ENCODE data around the gene LDLRAD2. TPM values are rescaled to one million over a fixed set of nuclear protein-coding genes. Genes with fewer than 3 reads are reported as not detected.

The LDLRAD2 gene
- total RNA-seq, 1 experiment from 2014 or later = not detected

GRCh38 chr1:21866707-21867043 is 54.6 kb downstream of the LDLRAD2 start:
- ChIA-PET CTCF (no interaction called here), POLR2A (interaction anchor here (0.6 kb wide), 1 partner anchor 93 kb away, joined by 3 read pairs; no protein-coding TSS in a partner anchor)
- H3K36me3 Mint-ChIP-seq (ENCODE audit: insufficient read depth, unreplicated experiment) = peaks cover 53% of the 10 kb centered on the region
- TF ChIP-seq CTCF (IDR thresholded peaks at IDR 0.05; ENCODE audit: unreplicated experiment) = no peak
- intact Hi-C loops (cut with micrococcal nuclease) = loop anchor here (10.0 kb wide), 1 partner anchor 88 kb away; no protein-coding TSS in a partner anchor
- no peaks in the 10 kb centered on the region for H3K27me3 Mint-ChIP-seq (ENCODE audit: insufficient read depth, unreplicated experiment)
- no TSS peak for BruUV-seq (replicated peaks)
- H3K9me3 Mint-ChIP-seq (ENCODE audit: unreplicated experiment) = no peaks in the 10 kb centered on the region
- no peak overlapping the region for H3K4me3 Mint-ChIP-seq (ENCODE audit: unreplicated experiment)
- H3K27ac Mint-ChIP-seq (ENCODE audit: low read depth, unreplicated experiment) = no peak overlapping the region
- H3K4me1 Mint-ChIP-seq (ENCODE audit: insufficient read depth, unreplicated experiment) = peaks cover 16% of the 10 kb centered on the region
- DNase-seq (ENCODE audit: unreplicated experiment) = no peak

- no peak overlapping the region for H3K4me3 Mint-ChIP-seq (ENCODE audit: unreplicated experiment)
- TF ChIP-seq CTCF (IDR thresholded peaks at IDR 0.05; ENCODE audit: unreplicated experiment) = no peak
- intact Hi-C loops (cut with micrococcal nuclease) = loop anchor here (10.0 kb wide), 1 partner anchor 87 kb away; no protein-coding TSS in a partner anchor
- no peak for DNase-seq (ENCODE audit: unreplicated experiment)
- no TSS peak for BruUV-seq (replicated peaks)
- ChIA-PET POLR2A (interaction anchor here (0.7 to 1.1 kb wide), 2 partner anchors 43 to 89 kb away, joined by 3 read pairs; no protein-coding TSS in a partner anchor), CTCF (interaction anchor here (0.6 kb wide), 1 partner anchor 98 kb away, joined by 3 read pairs; no protein-coding TSS in a partner anchor)
- no peaks in the 10 kb centered on the region for H3K27me3 Mint-ChIP-seq (ENCODE audit: insufficient read depth, unreplicated experiment)
- no peaks in the 10 kb centered on the region for H3K9me3 Mint-ChIP-seq (ENCODE audit: unreplicated experiment)
- no peak overlapping the region for H3K27ac Mint-ChIP-seq (ENCODE audit: low read depth, unreplicated experiment)
- peaks cover 24% of the 10 kb centered on the region for H3K4me1 Mint-ChIP-seq (ENCODE audit: insufficient read depth, unreplicated experiment)
- H3K36me3 Mint-ChIP-seq (ENCODE audit: insufficient read depth, unreplicated experiment) = peaks cover 53% of the 10 kb centered on the region
These were observed 55.5 kb downstream of the LDLRAD2 start for GRCh38 chr1:21867451-21867996.

- TF ChIP-seq CTCF (IDR thresholded peaks at IDR 0.05; ENCODE audit: unreplicated experiment) = no peak
- POLR2A ChIA-PET = interaction anchor here (0.7 to 1.5 kb wide), 3 partner anchors 42 to 88 kb away, joined by 3 to 8 read pairs (median 3); partner anchors contain the start of gene USP48
- no TSS peak for BruUV-seq (replicated peaks)
These were observed 56.4 kb downstream of the LDLRAD2 start for GRCh38 chr1:21868482-21868881.

GRCh38 chr1:21868941-21869454 is 56.9 kb downstream of the LDLRAD2 start:
- intact Hi-C loops (cut with micrococcal nuclease) = loop anchor here (10.0 kb wide), 1 partner anchor 86 kb away; no protein-coding TSS in a partner anchor
- DNase-seq (ENCODE audit: unreplicated experiment) = no peak
- Mint-ChIP-seq H3K27ac (ENCODE audit: low read depth, unreplicated experiment) (no peak overlapping the region), H3K27me3 (ENCODE audit: insufficient read depth, unreplicated experiment) (no peaks in the 10 kb centered on the region), H3K4me1 (ENCODE audit: insufficient read depth, unreplicated experiment) (peaks cover 24% of the 10 kb centered on the region), H3K4me3 (ENCODE audit: unreplicated experiment) (no peak overlapping the region), H3K36me3 (ENCODE audit: insufficient read depth, unreplicated experiment) (peaks cover 42% of the 10 kb centered on the region), H3K9me3 (ENCODE audit: unreplicated experiment) (no peaks in the 10 kb centered on the region)
- ChIA-PET CTCF (interaction anchor here (0.7 kb wide), 2 partner anchors 66 to 149 kb away, joined by 3 to 4 read pairs; no protein-coding TSS in a partner anchor), POLR2A (interaction anchor here (0.7 to 1.6 kb wide), 6 partner anchors 20 to 156 kb away, joined by 3 to 8 read pairs (median 3); partner anchors contain the start of gene USP48)
- BruUV-seq (replicated peaks) = no TSS peak
- no peak for TF ChIP-seq CTCF (IDR thresholded peaks at IDR 0.05; ENCODE audit: unreplicated experiment)

More at GRCh38 chr1:21868482-21868881, 56.4 kb downstream of the LDLRAD2 start:
- DNase-seq (ENCODE audit: unreplicated experiment) = no peak
- Mint-ChIP-seq H3K36me3 (ENCODE audit: insufficient read depth, unreplicated experiment) (peaks cover 45% of the 10 kb centered on the region), H3K27me3 (ENCODE audit: insufficient read depth, unreplicated experiment) (no peaks in the 10 kb centered on the region), H3K27ac (ENCODE audit: low read depth, unreplicated experiment) (no peak overlapping the region), H3K4me1 (ENCODE audit: insufficient read depth, unreplicated experiment) (peaks cover 24% of the 10 kb centered on the region), H3K9me3 (ENCODE audit: unreplicated experiment) (no peaks in the 10 kb centered on the region), H3K4me3 (ENCODE audit: unreplicated experiment) (no peak overlapping the region)
- intact Hi-C loops (cut with micrococcal nuclease) = loop anchor here (10.0 kb wide), 1 partner anchor 86 kb away; no protein-coding TSS in a partner anchor
- CTCF ChIA-PET = no interaction called here
